Activated T-helper 2 cell treated with anti-CD3 and anti-CD28 coated beads, Interferon-gamma antibody, Interleukin-2, Interleukin-4, amounts not matched to agents 10 μg/mL and 5 μg/mL and 100 μg/mL, durations not matched to agents 14 hours and 24 hours and 36 hours (primary cell): ENCODE data around the gene PLCG1. TPM values are rescaled to one million over a fixed set of nuclear protein-coding genes. Genes with fewer than 3 reads are reported as not detected.

Source experiments
- DNase-seq: peaks from one replicate; pipeline ENCODE4 v3.0.0; 2021; ENCODE audit warnings: low spot score
- H3K27ac Mint-ChIP-seq: one replicate; pipeline ENCODE4 v1.8.0; 2021; ENCODE audit warnings: mixed read lengths
- H3K27me3 Mint-ChIP-seq: one replicate; pipeline ENCODE4 v1.8.0; 2021; ENCODE audit warnings: low read depth, mixed read lengths
- H3K36me3 Mint-ChIP-seq: one replicate; pipeline ENCODE4 v1.8.0; 2021; ENCODE audit warnings: low read depth, mixed read lengths
- H3K4me1 Mint-ChIP-seq: one replicate; pipeline ENCODE4 v1.8.0; 2021; ENCODE audit warnings: low read depth, mixed read lengths
- H3K4me3 Mint-ChIP-seq: one replicate; pipeline ENCODE4 v1.8.0; 2021; ENCODE audit warnings: low read depth, mild to moderate bottlenecking, moderate library complexity, mixed read lengths
- H3K9me3 Mint-ChIP-seq: one replicate; pipeline ENCODE4 v1.8.0; 2021; ENCODE audit warnings: mixed read lengths
- intact Hi-C: fragments of 100-400 bp; cut with micrococcal nuclease; formaldehyde crosslinking; loops from one replicate; pipeline ENCODE4 v1.15.1; 2023
- total RNA-seq: library from RNA; stranded (reverse); gene quantifications from 2 replicates; pipeline ENCODE4 v1.2.3, GENCODE V29; 2022

PLCG1 gene
- total RNA-seq, 1 donor from 2014 or later, result 187 TPM

DNA sequence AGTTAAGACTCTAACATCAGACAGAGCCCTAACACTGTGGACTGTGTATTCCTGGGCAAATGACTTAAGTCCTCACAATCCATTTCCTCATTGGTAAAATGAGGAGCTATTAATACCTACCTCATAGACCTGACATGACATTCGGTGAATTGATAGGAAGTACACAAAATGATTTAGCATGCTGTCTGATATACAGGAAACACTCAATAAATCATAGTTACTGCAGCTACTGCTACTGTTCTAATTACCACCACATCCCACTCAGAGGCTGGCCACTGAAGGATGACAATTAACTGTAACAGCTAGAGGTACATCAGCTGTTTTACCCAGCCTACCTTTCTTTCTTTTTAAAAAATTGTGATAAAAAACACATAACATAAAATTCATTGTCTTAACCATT, 87.7 kb downstream of the PLCG1 start:
- intact Hi-C loops, result no loop called here
- Mint-ChIP-seq H3K27ac (no peak overlapping the region), H3K4me1 (peaks cover 9% of the 10 kb centered on the region)

DNA sequence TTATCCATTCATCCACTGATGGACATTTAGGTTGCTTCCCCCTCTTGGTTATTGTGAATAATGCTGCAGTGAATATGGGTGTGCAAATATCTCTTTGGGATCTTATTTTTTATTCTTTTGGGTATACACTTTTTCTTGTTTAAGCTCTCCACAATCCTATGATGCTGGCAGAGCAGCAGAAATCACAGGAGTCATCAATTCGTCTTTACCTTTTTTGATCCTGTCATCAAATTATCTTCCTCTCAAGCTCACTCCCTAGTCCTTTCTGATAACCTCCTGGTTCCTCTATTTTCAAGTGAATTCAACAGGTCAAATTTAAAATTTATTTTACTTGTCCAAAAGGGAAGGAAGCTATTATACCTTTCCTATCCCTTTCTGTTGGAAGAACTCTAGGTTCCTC, 89.1 kb downstream of the PLCG1 start:
- no peaks in the 10 kb centered on the region for H3K9me3 Mint-ChIP-seq
- no peaks in the 10 kb centered on the region for H3K27me3 Mint-ChIP-seq
- intact Hi-C loops, result no loop called here
- peaks cover 13% of the 10 kb centered on the region for H3K4me1 Mint-ChIP-seq
- no peak overlapping the region for H3K4me3 Mint-ChIP-seq
- H3K27ac Mint-ChIP-seq, result no peak overlapping the region
- no peak for DNase-seq
- no peaks in the 10 kb centered on the region for H3K36me3 Mint-ChIP-seq

More for the DNA sequence above, 87.7 kb downstream of the PLCG1 start:
- Mint-ChIP-seq H3K27me3 (no peaks in the 10 kb centered on the region), H3K9me3 (no peaks in the 10 kb centered on the region), H3K36me3 (no peaks in the 10 kb centered on the region), H3K4me3 (no peak overlapping the region)
- DNase-seq, result no peak

Other genes starting within 250 kb of the PLCG1 start
- gene TOP1, start 108.7 kb upstream of the PLCG1 start, total RNA-seq, result 116 and 118 TPM in 2 replicates
- gene ZHX3, start 180.2 kb downstream of the PLCG1 start, total RNA-seq, result 8.2 and 11.4 TPM in 2 replicates
- gene LPIN3, start 203.3 kb downstream of the PLCG1 start, total RNA-seq, result 1.2 and 1.6 TPM in 2 replicates
- 0.07 TPM in 1 of 2 replicates, not detected in the other for gene EMILIN3, start 229.3 kb downstream of the PLCG1 start, total RNA-seq